DND-41 (cell line): ENCODE results near the gene TMEM47.

Experiments
- ATAC-seq: fragments of 200-7000 bp; cut with Tn5 transposase; 3 replicates; pipeline ENCODE4 v1.9.1; 2021; ENCODE audit warnings: low read depth; ENCODE audit not compliant: insufficient read depth
- DNase-seq: peaks from one replicate; pipeline ENCODE4 v3.0.0-alpha.2; 2020
- H2AFZ ChIP-seq: 2 replicates; pipeline ENCODE4 v1.6.0; 2012; ENCODE audit warnings: low read depth, low read length
- H3K27ac ChIP-seq: 2 replicates; pipeline ENCODE4 v1.5.1; 2012; ENCODE audit warnings: low read length, inconsistent platforms
- H3K27me3 ChIP-seq: fragments of 200-600 bp; sonication (generic); 2 replicates; pipeline ENCODE4 v1.6.0; 2012; ENCODE audit warnings: low read length, mild to moderate bottlenecking, inconsistent platforms; ENCODE audit not compliant: insufficient read depth, poor library complexity
- H3K36me3 ChIP-seq: 2 replicates; pipeline ENCODE4 v1.5.1; 2012; ENCODE audit warnings: low read length, inconsistent platforms; ENCODE audit not compliant: insufficient read depth
- H3K4me1 ChIP-seq: 2 replicates; pipeline ENCODE4 v1.5.1; 2012; ENCODE audit warnings: mild to moderate bottlenecking, low read length; ENCODE audit not compliant: insufficient read depth
- H3K4me2 ChIP-seq: 2 replicates; pipeline ENCODE4 v1.6.0; 2012; ENCODE audit warnings: mild to moderate bottlenecking, moderate library complexity, low read length, inconsistent platforms; ENCODE audit not compliant: insufficient read depth
- H3K4me3 ChIP-seq, 2 experiments: fragments of 200-600 bp in 1 of 2; shearing (Covaris generic) in 1 of 2; 2 replicates each; pipeline ENCODE4 v1.5.1; 2012 to 2016; ENCODE audit warnings: inconsistent platforms in 2 of 2, low read length in 2 of 2, mild to moderate bottlenecking in 2 of 2, low read depth in 1 of 2, moderate library complexity in 1 of 2
- H3K79me2 ChIP-seq: 2 replicates; pipeline ENCODE4 v1.6.0; 2012; ENCODE audit warnings: low read length, inconsistent platforms; ENCODE audit not compliant: insufficient read depth
- H3K9ac ChIP-seq: 2 replicates; pipeline ENCODE4 v1.6.0; 2012; ENCODE audit warnings: low read depth, mild to moderate bottlenecking, inconsistent platforms, low read length, moderate library complexity
- H3K9me3 ChIP-seq: 2 replicates; pipeline ENCODE4 v1.5.1; 2012; ENCODE audit warnings: low read length, moderate library complexity, mild to moderate bottlenecking, inconsistent platforms; ENCODE audit not compliant: insufficient read depth, severe bottlenecking
- H4K20me1 ChIP-seq: 2 replicates; pipeline ENCODE4 v1.6.0; 2012; ENCODE audit warnings: low read length; ENCODE audit not compliant: insufficient read depth
- CTCF ChIP-seq: IDR thresholded peaks from 2 replicates; pipeline ENCODE4 v1.5.1; 2012; ENCODE audit warnings: borderline replicate concordance, low read length, moderate library complexity, mild to moderate bottlenecking; ENCODE audit not compliant: poor library complexity, severe bottlenecking; ENCODE audit errors: extremely low read depth
- EZH2 ChIP-seq: IDR thresholded peaks from 3 replicates; pipeline ENCODE4 v1.6.1; 2012; ENCODE audit warnings: borderline replicate concordance, low read depth, mild to moderate bottlenecking, moderate library complexity, low read length, inconsistent platforms; ENCODE audit not compliant: severe bottlenecking

The TMEM47 gene

DNA sequence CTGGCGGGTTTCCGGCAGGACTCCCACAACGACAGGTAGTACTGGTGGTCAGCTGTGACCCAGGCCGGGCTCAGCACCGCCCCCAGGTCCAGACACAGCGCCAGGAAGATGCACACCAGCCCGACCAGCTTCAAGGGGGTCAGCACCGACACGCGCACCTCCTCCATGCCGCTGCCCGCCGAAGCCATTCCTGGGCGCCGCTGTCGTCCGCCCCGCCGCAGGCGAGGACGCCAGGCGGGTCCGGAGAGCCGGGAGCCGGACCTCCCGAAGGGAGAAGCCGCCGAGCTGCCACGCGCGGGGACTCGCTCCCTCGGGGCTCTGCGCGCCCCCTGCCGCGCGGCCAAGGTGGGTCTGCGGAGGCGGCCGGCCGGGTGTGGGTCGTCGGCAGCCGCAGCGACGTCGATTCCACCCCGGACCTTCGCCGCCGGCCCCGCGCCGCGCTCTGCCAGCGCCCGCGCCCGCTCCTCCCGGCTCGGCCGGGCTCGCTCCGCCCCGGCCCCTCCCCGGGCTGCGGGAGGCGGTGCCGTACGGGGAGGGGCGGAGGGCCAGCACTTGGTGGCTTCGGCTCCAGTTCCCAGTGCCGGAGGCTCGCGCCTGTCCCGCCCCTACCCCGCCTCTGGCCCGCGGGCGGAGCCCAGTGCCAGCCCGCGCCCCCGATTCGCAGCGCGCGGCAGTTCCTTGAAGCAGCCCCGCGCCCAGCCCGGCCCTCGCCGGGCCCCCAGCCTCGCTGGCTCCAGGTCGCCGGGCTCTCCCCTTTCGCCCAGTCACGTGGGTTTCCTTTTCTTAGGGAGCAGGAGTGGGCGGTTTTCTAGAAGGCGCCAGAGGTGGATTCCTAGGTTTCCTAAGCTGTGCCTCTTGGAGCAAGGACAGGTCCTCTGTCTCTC is at the start of gene TMEM47:
TSS of gene TMEM47 (minus strand) at position 444 of the 884 bp plus-strand sequence. CDS start at position 188, 256 bp downstream.
- H3K4me2 ChIP-seq, result no peak within 1 kb of the TSS
- no peak within 1 kb of the TSS for H2AFZ ChIP-seq
- no peak within 1 kb of the TSS for H3K4me3 ChIP-seq
- ATAC-seq (no peak), DNase-seq (no peak)
- no peaks in the 10 kb centered on the region for H3K36me3 ChIP-seq
- no peaks in the 10 kb centered on the region for H3K79me2 ChIP-seq
- H3K9ac ChIP-seq, result no peak within 1 kb of the TSS
- H3K9me3 ChIP-seq, result no peaks in the 10 kb centered on the region
- H4K20me1 ChIP-seq, result no peaks in the 10 kb centered on the region
- no peak within 1 kb of the TSS for H3K27ac ChIP-seq
- no peaks in the 10 kb centered on the region for H3K27me3 ChIP-seq
- TF ChIP-seq EZH2, result no peak
- no peak for TF ChIP-seq CTCF
- H3K4me1 ChIP-seq, result no peaks in the 10 kb centered on the region

- no peaks in the 10 kb centered on the region for H4K20me1 ChIP-seq
- H3K79me2 ChIP-seq, result no peaks in the 10 kb centered on the region
- TF ChIP-seq CTCF (no peak), EZH2 (no peak)
- H3K36me3 ChIP-seq, result no peaks in the 10 kb centered on the region
- H3K4me3 ChIP-seq, result no peak overlapping the region
- H2AFZ ChIP-seq, result no peak overlapping the region
- no peak overlapping the region for H3K27ac ChIP-seq
- no peak overlapping the region for H3K9ac ChIP-seq
- H3K9me3 ChIP-seq, result no peaks in the 10 kb centered on the region
- no peak for ATAC-seq
- H3K4me2 ChIP-seq, result no peak overlapping the region
- no peak for DNase-seq
- H3K4me1 ChIP-seq, result no peaks in the 10 kb centered on the region
- no peaks in the 10 kb centered on the region for H3K27me3 ChIP-seq
Observed at GRCh38 chrX:34687095-34687494, 30.0 kb upstream of the TMEM47 start.

GRCh38 chrX:34659575-34659974 is 2.5 kb upstream of the TMEM47 start:
- no peak for ATAC-seq
- Histone ChIP-seq H2AFZ (no peak overlapping the region), H3K4me2 (no peak overlapping the region), H3K4me1 (no peaks in the 10 kb centered on the region), H3K9me3 (no peaks in the 10 kb centered on the region), H4K20me1 (no peaks in the 10 kb centered on the region), H3K79me2 (no peaks in the 10 kb centered on the region), H3K36me3 (no peaks in the 10 kb centered on the region), H3K9ac (no peak overlapping the region), H3K27me3 (no peaks in the 10 kb centered on the region), H3K4me3 (no peak overlapping the region), H3K27ac (no peak overlapping the region)
- TF ChIP-seq EZH2 (no peak), CTCF (no peak)
- DNase-seq, result no peak
